NCI-H446 treated with DMSO at 0.1 percent for 48 hours (cell line): ENCODE results near the gene RAB11FIP4.

Source experiments
- DNase-seq: peaks from one replicate; lab custom pipeline; 2025; lab: John Stamatoyannopoulos, UW

RAB11FIP4 gene

DNA sequence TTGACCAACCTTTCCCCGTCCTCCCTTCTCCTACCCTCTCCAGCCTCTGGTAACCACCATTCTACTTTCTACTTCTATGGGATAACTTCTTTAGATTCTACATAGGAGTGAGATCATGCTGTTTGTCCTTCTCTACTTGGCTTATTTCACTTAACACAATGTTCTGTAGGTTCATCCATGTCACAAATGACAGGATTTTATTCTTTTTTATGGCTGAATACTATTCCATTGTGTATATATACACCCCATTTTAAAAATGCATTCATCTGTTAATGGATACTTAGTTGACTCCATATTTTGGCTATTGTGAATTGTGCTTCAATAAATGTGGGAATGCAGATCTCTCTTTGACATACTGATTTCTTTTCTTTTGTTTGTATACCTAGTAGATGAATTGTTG lies 115.0 kb downstream of the RAB11FIP4 start:
- no peak for DNase-seq

DNA sequence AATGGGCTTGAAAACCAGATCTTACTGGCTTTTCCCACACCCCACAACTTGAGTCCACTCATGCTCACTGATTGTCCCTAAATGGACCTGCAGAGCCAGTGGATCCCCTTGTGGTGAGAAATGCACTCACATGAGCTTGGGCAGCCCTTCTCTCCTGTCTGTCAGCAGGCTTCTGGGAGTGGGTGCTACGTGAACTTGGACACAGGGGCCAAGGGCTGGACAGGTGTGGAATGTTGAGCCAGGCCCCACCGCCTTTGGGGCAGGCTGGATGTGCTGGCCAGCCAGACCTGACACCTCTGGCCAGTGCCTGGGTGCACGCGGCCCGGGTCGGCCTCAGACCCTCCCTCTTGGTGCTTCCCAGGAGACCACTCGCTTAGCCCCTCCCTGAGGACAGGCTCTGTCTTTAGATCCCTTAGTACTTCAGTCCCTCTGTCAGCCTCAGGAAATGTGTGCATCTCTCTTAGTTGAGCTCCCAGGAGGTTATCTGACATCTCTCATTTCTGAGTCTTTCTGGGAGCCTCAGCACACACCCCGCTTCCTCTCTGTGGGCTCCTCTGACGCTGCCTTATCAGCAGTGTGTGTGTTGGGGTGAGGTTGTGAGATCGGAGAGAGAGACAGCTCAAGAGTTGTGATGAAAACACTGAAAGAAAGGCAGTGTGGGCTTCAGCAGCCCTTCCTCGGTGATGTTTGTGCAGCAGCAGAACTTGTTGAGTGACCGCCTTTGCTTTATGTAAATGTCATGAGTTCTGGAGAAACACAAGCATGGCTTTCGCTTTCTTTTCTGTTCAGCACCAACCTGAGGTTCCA lies 117.0 kb downstream of the RAB11FIP4 start:
- DNase-seq: no peak

DNA sequence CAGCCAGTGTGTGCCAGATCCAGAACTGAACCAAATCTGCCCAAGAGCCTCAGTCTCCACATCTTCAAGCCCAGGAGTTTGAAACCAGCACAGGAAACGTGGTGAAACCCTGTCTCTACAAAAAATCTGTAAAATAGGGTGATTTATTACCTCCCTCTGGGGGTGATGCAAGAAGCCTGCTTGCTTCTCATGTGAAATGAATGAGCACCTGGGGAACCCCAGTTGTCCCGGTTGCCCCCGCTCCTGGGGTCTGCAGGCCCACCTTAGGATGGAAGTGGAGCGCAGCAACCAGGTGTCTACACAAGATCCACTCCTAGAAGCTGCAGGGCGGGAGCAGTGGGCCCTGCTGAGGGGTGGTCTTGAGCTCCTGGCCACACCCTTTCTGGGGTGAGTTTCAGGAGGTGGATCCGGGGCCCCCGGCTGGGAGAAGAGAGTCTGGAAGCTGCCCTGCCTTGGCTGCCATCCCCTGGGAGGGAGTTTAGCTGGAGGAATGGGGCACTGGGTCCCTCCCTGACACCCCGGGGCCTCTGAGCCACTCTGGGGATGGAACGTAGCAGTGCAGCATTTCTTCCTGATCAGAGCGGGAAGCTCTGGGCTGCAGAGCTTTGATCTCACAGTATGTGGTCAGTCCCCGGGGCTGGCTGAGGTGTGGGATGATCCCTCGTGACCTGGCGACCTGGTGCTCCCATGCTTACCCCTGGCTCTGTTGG lies 117.8 kb downstream of the RAB11FIP4 start:
- DNase-seq: no peak

DNA sequence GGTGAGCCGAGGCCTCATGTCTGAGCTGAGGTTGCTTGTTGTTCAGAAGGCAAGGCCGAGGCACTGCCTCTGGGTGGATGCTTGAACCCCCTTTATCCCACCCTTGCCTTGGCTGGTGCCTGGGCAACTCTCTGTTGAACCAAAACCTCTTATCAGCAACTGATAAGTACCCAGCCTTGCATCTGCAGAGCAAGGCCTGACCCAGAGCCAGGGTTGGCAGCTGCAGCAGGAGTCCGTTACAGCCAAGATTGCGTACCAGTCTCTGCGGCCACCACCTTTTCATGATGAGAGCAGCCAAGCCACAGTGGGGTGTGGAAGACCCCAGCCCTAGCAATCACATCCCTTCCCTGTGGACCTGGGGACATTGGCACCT lies 118.3 kb downstream of the RAB11FIP4 start:
- no peak for DNase-seq

DNA sequence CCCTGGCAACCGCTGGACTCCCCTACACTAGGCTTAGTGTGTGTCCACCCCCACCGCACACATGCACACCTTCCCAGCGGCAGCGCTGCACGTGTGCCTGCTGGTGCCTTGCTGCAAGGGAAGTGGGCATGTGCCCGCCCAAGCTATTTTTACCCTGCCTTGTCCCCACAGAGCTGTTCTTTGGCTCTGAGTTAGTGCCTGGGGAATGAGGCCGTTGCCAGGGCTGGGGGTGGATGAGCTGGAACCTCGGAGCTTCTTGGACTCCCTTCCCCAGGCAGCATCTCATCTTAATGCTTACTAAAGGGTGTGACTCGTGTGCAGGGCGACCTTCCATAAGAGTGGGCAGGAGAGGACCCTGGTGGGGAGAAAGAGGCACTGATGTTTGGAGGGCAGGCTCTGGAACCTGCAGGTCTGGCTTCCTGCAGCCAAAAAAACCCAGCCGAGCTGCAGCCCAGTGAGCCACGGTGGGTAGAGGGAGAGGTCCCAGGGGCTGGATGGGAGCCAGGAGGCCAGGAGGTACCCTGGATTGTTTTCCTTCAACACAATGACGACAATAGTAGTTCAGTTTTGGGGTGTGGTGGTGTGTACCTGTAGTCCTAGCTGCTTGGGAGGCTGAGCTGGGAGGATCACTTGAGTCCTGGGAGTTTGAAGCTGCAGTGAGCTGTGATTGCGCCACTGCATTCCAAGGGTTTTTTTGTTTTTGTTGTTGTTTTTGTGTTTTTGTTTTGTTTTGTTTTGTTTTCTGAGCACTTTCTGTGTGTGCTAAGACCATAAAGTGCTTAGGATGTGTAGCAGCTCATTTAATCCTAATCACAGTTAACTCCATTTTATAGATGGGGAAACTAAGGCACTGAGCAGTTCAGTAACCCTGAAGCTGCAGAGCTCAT lies 119.1 kb downstream of the RAB11FIP4 start:
- no peak for DNase-seq

DNA sequence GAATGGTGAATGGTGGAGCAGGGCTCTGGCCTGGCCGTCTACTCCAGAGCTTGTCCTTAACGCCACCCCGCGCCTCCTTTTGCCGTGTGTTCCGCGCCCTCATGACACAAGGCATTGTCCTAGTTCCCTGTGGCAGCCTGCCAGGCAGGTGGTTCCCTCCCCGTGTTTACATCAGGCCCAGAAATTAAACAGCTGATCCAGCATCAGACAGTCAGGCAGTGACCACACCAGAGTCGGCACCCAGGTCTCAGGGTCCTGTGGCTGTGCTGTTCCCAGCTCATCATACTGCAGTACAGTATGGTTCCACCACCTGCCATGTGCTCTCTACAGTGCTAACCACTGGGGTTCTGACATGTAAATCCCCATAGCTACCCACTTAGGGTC lies 119.7 kb downstream of the RAB11FIP4 start:
- DNase-seq: no peak

DNA sequence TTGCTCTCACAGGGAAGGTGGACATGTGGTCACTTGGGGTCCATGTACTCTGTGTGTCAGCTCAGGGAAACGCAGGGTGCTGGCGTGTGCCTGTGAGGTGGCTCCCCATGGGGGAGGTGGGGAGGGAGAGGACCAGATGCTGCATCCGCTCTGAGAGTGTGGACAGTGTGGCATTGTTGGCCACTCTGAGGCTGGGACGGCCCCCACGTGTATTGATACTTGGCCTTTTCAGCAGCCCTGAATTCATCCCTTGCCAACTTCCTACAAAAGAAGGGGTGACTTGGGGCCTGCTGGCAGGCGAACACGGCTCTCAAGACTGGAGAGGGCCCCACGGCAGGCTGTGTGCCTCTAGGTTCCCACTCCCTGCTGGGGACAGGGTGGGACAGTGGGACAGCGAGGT lies 120.1 kb downstream of the RAB11FIP4 start:
- DNase-seq: no peak

DNA sequence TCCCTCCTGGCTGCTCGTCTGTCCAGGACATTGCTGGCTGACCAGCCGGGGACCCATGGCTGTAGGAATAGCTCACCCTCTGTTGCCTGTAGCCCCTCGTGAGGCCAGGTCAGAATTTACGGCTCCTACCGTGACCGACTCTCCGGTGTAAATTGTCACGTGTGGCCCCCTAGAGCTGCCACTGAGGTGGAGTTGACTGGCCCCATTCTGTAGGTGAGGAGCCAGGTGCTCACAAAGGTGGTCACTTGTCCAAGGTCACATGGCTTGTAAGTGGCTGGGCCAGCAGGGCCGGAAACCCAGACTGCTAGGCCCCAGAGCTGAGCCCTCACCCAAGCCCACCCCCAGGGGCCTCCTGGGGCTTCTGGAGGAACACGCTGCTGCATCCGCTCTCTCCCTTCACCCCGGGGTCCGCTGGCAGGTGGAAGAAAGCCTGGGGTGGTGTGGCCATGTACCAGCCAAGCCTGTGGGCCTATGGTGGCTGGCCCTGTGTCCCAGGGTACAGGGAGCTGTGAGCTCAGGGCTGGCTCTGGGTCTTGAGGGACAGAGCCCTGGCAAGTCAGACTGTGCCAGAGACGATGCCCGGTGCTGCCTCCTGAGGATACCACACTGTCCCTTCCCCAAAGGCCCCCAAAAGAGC lies 120.7 kb downstream of the RAB11FIP4 start:
- no peak for DNase-seq

DNA sequence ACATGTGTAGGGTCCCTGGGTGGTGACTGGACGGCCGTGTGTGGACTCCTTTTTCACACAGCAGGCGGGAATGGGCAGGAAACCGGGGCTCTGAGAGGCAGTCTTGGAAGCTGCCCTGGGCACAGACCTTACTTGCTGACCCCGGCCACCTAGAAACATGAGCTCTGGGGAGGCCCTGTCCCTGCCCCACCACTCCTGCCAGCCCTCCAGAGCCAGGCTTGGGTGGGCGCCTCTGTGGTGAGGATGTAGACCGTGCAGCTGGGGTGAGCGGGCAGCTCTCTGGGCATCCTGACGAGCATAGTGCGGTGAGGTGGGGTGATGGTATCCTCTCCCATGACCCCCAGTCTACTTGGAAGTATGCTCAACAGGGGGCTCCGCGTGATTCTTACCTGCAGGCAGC lies 121.3 kb downstream of the RAB11FIP4 start:
- no peak for DNase-seq

DNA sequence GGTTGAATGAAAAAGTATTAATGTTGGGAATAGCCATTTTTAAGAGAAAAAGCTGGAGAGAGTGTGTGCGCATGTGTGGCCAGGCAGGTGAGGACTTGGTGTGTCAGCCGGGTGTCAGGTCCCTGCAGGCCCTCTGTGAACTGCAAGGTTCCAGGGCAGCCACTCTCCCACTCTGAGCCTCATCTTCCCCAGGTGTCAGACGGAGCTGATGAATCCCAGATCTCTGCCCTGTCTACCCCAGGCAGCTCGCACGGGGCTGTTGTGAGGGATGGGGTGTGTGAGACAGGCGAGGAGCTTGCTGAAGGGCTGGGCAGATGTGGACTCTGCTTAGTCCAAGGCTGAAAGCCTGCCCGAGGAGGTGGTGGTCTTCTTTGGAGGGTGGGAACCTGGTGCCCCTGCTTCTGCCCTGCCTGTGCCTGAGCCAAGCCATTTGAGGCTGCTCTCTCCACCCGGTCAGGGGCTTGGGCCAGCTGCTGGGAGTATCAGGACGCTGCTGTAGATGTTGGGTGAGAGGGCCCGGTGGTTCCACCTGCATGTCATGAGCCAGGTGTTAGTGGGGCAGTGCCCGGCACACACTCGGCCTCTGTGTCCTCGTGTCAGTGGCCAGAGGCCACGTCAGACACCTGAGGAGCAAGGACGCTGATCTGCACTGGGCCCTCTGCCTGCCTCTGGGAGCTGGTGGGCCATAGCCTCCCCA lies 122.4 kb downstream of the RAB11FIP4 start:
- no peak for DNase-seq

DNA sequence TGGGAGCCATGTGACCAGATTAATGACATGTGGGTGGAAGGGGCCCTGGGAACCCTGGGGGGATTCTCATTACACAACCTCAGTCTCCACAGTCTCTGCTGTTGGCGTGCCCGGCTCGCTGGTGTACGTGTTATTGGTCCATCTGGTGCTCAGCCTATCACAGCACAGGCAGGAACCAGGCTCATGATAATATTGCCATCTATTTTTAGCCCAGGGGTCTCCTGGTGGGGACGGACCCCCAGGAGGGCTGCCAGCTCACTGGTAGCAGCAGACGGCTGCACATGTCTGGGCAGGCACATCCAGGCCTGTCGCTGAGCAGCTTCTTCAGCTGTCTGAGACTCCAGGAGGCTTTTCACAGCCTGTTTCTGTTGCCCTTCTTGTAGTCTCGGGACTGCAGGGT lies 123.8 kb downstream of the RAB11FIP4 start:
- peak; percentile 37 for DNase-seq

DNA sequence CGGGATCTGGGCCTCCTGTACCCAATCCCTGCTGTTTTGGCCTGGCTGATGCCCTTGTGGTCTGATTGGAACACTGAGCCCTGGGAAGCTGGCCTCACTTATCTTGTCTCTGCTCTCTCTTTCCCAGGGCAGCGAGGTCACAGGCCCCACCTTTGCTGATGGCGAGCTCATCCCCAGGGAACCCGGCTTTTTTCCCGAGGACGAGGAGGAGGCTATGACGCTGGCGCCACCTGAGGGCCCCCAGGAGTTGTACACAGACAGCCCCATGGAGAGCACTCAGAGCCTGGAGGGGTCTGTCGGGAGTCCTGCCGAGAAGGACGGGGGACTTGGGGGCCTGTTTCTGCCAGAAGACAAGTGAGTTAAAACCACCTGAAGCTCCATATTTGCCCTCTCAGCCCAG lies 126.0 kb downstream of the RAB11FIP4 start:
- no peak for DNase-seq

DNA sequence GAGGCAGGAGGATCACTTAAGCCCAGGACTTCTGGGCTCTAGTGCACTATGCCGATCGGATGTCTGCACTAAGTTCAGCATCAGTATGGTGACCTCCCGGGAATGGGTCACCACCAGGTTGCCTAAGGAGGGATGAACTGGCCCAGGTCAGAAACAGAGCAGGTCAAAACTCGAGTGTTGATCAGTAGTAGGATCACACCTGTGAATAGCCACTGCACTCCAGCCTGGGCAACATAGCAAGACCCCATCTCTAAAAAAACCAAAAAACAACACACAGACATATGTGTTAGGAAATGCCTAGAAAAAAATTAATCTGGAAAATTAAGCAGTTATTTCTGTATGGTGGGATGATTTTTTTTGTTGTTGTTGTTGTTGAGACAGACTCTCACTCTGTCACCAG lies 127.0 kb downstream of the RAB11FIP4 start:
- DNase-seq: no peak

DNA sequence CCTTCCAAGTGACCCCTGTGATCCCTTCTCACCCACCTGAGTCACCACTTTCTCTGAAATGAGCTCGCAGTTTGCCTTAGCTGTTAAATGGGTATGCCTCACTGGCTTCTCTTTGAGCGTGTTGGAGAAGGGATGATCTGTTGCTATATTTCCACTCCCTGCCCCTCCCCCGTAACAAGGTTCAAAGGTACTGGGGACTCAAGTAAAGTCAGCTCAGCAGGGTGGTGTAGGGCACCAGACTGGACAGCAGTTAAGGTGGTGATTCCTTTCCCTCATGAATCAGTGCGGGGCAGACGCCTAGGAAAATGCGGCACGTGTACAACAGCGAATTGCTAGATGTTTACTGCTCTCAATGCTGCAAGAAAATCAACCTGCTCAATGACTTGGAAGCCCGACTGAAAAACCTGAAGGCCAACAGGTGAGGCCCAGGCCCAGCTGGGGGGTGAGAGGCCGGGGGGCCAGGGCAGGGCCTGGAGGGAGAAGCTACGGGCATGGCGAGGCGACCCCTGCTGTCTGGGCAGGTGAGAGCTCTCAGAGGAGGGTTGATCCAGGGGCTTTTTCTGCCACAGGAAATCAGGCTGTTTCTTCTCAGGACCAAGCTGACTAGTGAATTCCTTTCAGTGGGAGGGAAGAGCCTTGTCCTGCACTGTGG lies 130.3 kb downstream of the RAB11FIP4 start:
- DNase-seq: no peak

DNA sequence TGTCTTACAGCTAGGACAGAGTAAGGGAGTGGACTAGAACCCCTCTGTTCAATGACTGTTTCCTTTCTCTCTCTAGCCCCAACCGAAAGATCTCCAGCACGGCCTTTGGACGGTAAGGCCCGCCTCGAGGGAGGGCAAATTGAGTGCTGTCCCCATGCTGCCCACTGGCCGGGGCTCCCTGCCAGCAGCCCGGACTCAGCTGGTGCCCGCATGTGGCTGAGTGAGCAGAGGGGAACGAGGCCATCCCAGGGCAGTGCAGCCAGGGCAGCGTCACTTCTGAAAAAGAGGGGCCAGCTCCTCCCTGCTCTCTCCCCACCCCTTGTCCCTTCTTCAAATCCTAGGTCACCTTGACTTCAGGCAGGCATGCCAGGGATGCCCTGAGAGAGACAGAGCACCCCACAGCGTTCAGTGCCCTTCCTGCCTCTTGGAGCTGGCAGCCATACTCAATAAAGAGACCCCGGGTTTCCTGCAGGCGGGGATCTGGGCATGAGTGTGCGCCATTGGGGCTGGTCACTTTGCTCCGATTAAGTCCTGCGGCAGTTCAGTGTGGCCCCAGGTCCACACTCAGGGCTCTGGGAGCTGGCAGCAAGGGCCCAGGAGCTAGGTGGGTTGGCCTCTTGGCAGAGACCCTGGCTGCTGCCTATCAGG lies 130.9 kb downstream of the RAB11FIP4 start:
- DNase-seq: no peak

DNA sequence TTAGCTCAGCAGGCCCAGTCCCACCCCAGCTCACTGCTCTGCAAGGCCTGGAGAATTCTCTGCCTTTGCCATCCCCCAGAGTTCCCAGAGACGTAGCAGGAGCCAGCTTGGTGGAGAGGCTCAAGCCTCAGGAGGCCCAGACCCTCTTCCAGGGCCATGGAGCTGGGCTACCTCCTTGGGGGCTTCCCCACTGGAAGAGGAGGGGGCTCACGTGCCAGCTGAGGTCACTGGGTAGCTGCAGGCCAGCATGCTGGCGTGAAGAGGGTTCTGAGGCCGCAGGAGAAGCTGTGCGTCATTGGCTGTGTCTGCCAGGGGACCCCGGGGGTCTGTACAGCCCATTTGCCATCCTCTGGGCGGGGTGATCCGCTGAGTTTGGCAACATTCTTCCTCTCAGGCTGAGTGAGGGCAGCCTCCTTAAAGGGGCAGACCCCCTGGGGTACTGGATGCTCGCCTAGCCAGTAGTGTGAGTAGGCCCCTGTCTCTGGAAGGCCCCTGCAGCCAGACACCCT lies 131.6 kb downstream of the RAB11FIP4 start:
- no peak for DNase-seq

DNA sequence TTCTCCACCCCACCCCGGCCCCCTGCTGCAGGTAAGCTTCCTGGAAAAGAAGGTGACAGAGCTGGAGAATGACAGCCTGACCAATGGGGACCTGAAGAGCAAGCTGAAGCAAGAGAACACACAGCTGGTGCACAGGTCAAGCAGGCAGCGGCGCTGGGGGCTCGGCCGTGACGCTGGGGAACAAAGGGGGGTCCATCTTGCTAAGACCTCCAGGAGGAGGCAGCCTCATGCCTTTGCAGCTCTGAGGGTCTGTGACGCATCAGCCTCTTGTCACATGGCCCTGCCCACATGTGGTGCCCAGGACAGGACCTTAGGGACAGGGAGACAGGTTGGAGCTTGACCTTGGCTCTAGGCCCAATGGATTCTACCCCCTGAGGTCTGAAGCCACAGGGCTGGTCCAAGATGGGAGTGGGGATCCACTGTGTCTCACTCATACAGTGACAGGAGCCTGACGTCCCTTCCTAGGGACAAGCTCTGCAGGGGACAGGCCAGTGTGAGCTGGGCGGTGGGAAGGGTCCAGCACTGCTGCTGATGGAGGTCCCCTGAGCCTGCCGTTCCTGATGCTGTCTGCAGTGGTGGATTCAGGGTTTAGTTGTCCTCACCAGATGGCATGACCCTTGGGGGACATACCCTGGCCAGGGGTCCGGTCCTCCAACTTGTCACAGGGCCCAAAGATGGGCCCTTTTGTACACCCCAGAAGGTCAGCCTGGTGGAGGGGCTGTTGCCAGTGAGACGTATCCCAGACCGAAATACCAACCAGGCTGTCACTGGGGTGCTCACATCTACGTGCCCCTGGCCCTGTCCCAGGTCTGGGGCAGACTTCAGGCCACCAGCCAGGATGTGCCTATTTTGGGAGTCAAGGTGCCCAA lies 132.6 kb downstream of the RAB11FIP4 start:
- no peak for DNase-seq

DNA sequence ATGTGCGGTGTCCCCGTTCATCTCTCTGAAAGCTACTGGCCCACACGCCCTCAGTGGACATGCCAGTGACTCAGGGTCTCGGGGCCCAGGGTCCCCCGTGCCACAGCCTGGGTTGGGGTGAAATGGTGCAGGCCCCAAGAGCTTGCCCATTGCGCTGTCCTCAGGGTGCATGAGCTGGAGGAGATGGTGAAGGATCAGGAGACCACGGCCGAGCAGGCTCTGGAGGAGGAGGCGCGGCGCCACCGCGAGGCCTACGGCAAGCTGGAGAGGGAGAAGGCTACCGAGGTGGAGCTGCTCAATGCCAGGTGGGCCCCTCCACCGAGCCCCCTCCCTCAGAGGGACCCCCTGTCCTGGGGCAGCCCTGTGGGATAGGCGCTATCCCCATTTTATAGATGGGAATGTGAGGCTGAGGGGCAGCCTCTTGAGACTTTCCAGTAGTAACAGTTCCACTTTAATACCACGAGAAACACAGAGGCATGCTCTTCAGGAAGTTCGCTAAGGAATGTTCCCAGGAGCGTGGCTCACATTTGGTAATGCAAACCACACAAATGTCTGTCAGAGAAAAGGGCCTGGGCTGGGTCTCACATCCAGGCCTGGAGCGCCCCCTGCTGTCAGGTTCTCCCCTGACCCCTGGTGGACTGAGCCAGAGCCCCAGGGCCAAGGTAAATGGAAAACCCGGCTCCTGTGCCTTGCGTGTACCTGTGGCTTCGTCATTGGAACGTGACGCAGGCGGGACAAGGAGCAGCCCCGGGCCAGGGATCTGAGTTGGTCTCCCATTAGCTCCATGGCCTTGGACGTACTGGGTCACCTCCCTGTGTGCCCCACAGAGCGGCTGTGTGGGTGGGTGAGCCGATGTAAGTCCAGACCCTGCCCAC lies 133.7 kb downstream of the RAB11FIP4 start:
- peak; percentile 4 for DNase-seq
